Body of pancreas (tissue), 4 donors: ENCODE measurements around the gene RAD51B. TPM values are rescaled to one million over a fixed set of nuclear protein-coding genes. Genes with fewer than 3 reads are reported as not detected.
A peak's percentile ranks its signal among the peaks of the same experiment; 100 is the strongest.

ENCODE experiments used
- ATAC-seq: fragments of 150-250 bp; one replicate; pipeline ENCODE4 v1.9.1; 2016
- DNase-seq, 4 donors: peaks; one replicate each; pipeline ENCODE4 v3.0.0-alpha.2; 2019
- H3K27ac ChIP-seq, 4 donors: fragments of 200-600 bp; sonication (generic); 1 replicate in 3 of 4; 2 replicates in 1 of 4; pipeline versions ENCODE4 v1.5.1 to v1.6.1; 2016 to 2019; ENCODE audit warnings: mild to moderate bottlenecking in 1 of 4, mixed read lengths in 1 of 4, moderate library complexity in 1 of 4
- H3K27me3 ChIP-seq, 2 donors: fragments of 200-600 bp; sonication (generic); one replicate each; pipeline ENCODE4 v1.6.0; 2016; ENCODE audit warnings: mild to moderate bottlenecking in 1 of 2
- H3K36me3 ChIP-seq, 2 donors: fragments of 200-600 bp; sonication (generic); replicated peaks in 1 of 2; 2 replicates each; pipeline ENCODE4 v1.5.1; 2016; ENCODE audit warnings: low read depth in 2 of 2; ENCODE audit not compliant: insufficient read depth in 1 of 2
- H3K4me1 ChIP-seq: fragments of 200-600 bp; sonication (generic); one replicate; pipeline ENCODE4 v1.6.0; 2016
- H3K4me3 ChIP-seq, 2 donors: fragments of 200-600 bp; sonication (generic); 1 replicate in 1 of 2; 2 replicates in 1 of 2; pipeline ENCODE4 v1.5.1; 2016 to 2019
- H3K9me3 ChIP-seq, 3 donors: fragments of 200-600 bp; sonication (generic); 1 replicate in 2 of 3; 2 replicates in 1 of 3; pipeline ENCODE4 v1.5.1; 2016
- CTCF ChIP-seq, 7 experiments: fragments of 450-650 bp in 4 of 7; fragments of 200-600 bp in 3 of 7; sonication (generic) in 3 of 7; IDR thresholded peaks; one replicate each; pipeline ENCODE4 v1.5.1; 2016 to 2019; ENCODE audit warnings: antibody characterized with exemption in 7 of 7
- POLR2A ChIP-seq, 3 donors: fragments of 450-650 bp; IDR thresholded peaks; one replicate each; pipeline ENCODE4 v1.6.1; 2016; ENCODE audit warnings: antibody characterized with exemption in 3 of 3, mild to moderate bottlenecking in 2 of 3
- WGBS, 2 donors: methylation state at CpG; one replicate each; pipeline ENCODE4 v1.1.5; 2017; 5-methylcytosine and 5-hydroxymethylcytosine counted together
- intact Hi-C: fragments of 100-400 bp; cut with DNase I; formaldehyde crosslinking; loops from one replicate; pipeline ENCODE4 v1.15.1; 2023
- total RNA-seq, 2 donors: library from RNA; depleted of rRNA; stranded (reverse); fragments of >200 nt; gene quantifications; one replicate each; pipeline ENCODE4 v1.1.0, GENCODE V29; 2016

RAD51B gene
- total RNA-seq, 2 donors from 2014 or later: 12.2 to 29.6 TPM

GRCh38 chr14:68734231-68734732 is 914.7 kb downstream of the RAD51B start:
- no peaks in the 10 kb centered on the region for H3K9me3 ChIP-seq
- no peaks in the 10 kb centered on the region for H3K27me3 ChIP-seq
- TF ChIP-seq CTCF (IDR thresholded peaks at IDR 0.05): no peak
- TF ChIP-seq POLR2A (IDR thresholded peaks at IDR 0.05): no peak
- peak overlapping the region in 1 of 4 donors; percentile 4 for H3K27ac ChIP-seq
- 62 to 85% methylated on average over 6 of the region's 6 CpGs for WGBS, 2 donors
- no peaks in the 10 kb centered on the region for H3K4me1 ChIP-seq
- no peak for ATAC-seq
- intact Hi-C loops: no loop called here
- DNase-seq: peak in 1 of 4 donors; percentile 62
- no peaks in the 10 kb centered on the region for H3K36me3 ChIP-seq
- H3K4me3 ChIP-seq: no peak overlapping the region

- Histone ChIP-seq H3K27ac (no peak overlapping the region), H3K27me3 (no peaks in the 10 kb centered on the region), H3K36me3 (no peaks in the 10 kb centered on the region), H3K4me1 (no peaks in the 10 kb centered on the region), H3K9me3 (no peaks in the 10 kb centered on the region), H3K4me3 (no peak overlapping the region)
- TF ChIP-seq POLR2A (IDR thresholded peaks at IDR 0.05): no peak
- no peak for TF ChIP-seq CTCF (IDR thresholded peaks at IDR 0.05)
- no peak for DNase-seq
- intact Hi-C loops: no loop called here
- no peak for ATAC-seq
- WGBS, 2 donors: 74 to 80% methylated on average over 4 of the region's 4 CpGs
Observed at GRCh38 chr14:68735856-68736255, 916.3 kb downstream of the RAD51B start.

- no peaks in the 10 kb centered on the region for H3K36me3 ChIP-seq
- no peaks in the 10 kb centered on the region for H3K27me3 ChIP-seq
- no peak overlapping the region for H3K4me3 ChIP-seq
- TF ChIP-seq CTCF (IDR thresholded peaks at IDR 0.05): no peak
- TF ChIP-seq POLR2A (IDR thresholded peaks at IDR 0.05): no peak
- intact Hi-C loops: no loop called here
- no peak overlapping the region for H3K27ac ChIP-seq
- no peak for DNase-seq
- no peaks in the 10 kb centered on the region for H3K4me1 ChIP-seq
- no peak for ATAC-seq
- no peaks in the 10 kb centered on the region for H3K9me3 ChIP-seq
- WGBS, 2 donors: 71 to 80% methylated on average over 6 to 7 of the region's 7 CpGs
Observed at GRCh38 chr14:68736471-68736871, 916.9 kb downstream of the RAD51B start.

DNA sequence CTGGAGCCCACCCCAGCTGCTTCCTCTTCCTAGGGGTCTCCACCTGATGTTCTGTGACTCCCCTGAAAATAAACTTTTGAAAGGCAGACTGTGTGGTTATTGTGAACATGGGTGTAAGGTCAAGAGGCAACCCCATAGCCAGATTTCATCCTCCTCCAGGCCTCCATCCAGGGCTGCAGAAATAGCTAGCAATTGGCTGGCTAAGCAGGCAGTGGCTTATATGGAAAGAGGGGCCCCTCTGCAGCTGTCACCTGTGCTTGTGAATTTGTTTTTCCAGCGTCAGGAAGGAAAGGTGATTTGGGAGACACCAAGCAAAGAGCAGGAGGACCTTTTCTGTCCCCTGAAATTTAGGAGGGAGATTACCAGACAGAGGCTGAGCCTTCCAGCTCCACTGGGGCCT is 917.5 kb downstream of the RAD51B start:
- Histone ChIP-seq H3K9me3 (no peaks in the 10 kb centered on the region), H3K4me1 (no peaks in the 10 kb centered on the region), H3K27ac (no peak overlapping the region), H3K36me3 (no peaks in the 10 kb centered on the region), H3K27me3 (no peaks in the 10 kb centered on the region), H3K4me3 (no peak overlapping the region)
- ATAC-seq: no peak
- no peak for DNase-seq
- intact Hi-C loops: no loop called here
- WGBS, 2 donors: 67 to 79% methylated on average over 1 of the region's 1 CpG
- TF ChIP-seq POLR2A (IDR thresholded peaks at IDR 0.05): no peak
- no peak for TF ChIP-seq CTCF (IDR thresholded peaks at IDR 0.05)

- no peak overlapping the region for H3K4me3 ChIP-seq
- H3K27ac ChIP-seq: no peak overlapping the region
- DNase-seq (no peak), ATAC-seq (no peak)
- no peaks in the 10 kb centered on the region for H3K4me1 ChIP-seq
- intact Hi-C loops: no loop called here
- H3K36me3 ChIP-seq: no peaks in the 10 kb centered on the region
- WGBS, 2 donors: 86 to 96% methylated on average over 4 of the region's 4 CpGs
- H3K9me3 ChIP-seq: no peaks in the 10 kb centered on the region
- TF ChIP-seq CTCF (IDR thresholded peaks at IDR 0.05) (no peak), POLR2A (IDR thresholded peaks at IDR 0.05) (no peak)
- H3K27me3 ChIP-seq: no peaks in the 10 kb centered on the region
Observed at GRCh38 chr14:68738559-68738958, 919.0 kb downstream of the RAD51B start.
